GM13977 (cell line): ENCODE results near the gene NSRP1.
"Not testable (repeated sequence)": the region's sequence is repeated elsewhere in the genome, so short reads cannot be mapped to it uniquely, and the experiment has no call there.

Experiments
- DNase-seq: peaks from one replicate; pipeline ENCODE4 v3.0.0; 2012; ENCODE audit warnings: low spot score
- CTCF ChIP-seq: IDR thresholded peaks from 2 replicates; pipeline ENCODE4 v1.5.1; 2012; ENCODE audit warnings: mild to moderate bottlenecking, control low read depth; ENCODE audit not compliant: insufficient read depth; ENCODE audit errors: extremely low read depth, missing control alignments
- in situ Hi-C: fragments of 300-500 bp; cut with MboI; formaldehyde crosslinking; loops from one replicate; pipeline ENCODE4 v1.12.0; 2022; ENCODE audit warnings: low sequenced_read_pairs, low pct_unique_long_range_greater_than_20kb, mixed read lengths, inconsistent platforms; ENCODE audit not compliant: unreplicated experiment

NSRP1 gene

GRCh38 chr17:30134551-30134950, 17.9 kb downstream of the NSRP1 start:
- DNase-seq: no peak
- no peak for TF ChIP-seq CTCF
- in situ Hi-C loops: no loop called here

- in situ Hi-C loops: no loop called here
- TF ChIP-seq CTCF: no peak
- no peak for DNase-seq
Measured at GRCh38 chr17:30137158-30137557, 20.5 kb downstream of the NSRP1 start.

GRCh38 chr17:30147860-30148259, 31.2 kb downstream of the NSRP1 start:
- in situ Hi-C loops, DNase-seq: not testable (repeated sequence)

GRCh38 chr17:30148376-30148775, 31.8 kb downstream of the NSRP1 start:
- in situ Hi-C loops: no loop called here
- no peak for TF ChIP-seq CTCF
- DNase-seq: no peak

- no peak for TF ChIP-seq CTCF
- DNase-seq: no peak
- in situ Hi-C loops: no loop called here
Measured at GRCh38 chr17:30151471-30151870, 34.9 kb downstream of the NSRP1 start.

- in situ Hi-C loops: no loop called here
- no peak for DNase-seq
- no peak for TF ChIP-seq CTCF
Measured at GRCh38 chr17:30153463-30153862, 36.8 kb downstream of the NSRP1 start.

- TF ChIP-seq CTCF: no peak
- DNase-seq: no peak
- in situ Hi-C loops: no loop called here
Measured at GRCh38 chr17:30155389-30155788, 38.8 kb downstream of the NSRP1 start.
